ENCODE data around the gene SH3YL1. TPM values are rescaled to one million over a fixed set of nuclear protein-coding genes. Genes with fewer than 3 reads are reported as not detected.

SH3YL1 gene
- total RNA-seq, 1 donor from 2014 or later, result 27.3 TPM

- Mint-ChIP-seq H3K36me3 (ENCODE audit: low read depth, unreplicated experiment) (peaks cover 10% of the 10 kb centered on the region), H3K9me3 (ENCODE audit: unreplicated experiment) (peaks cover 15% of the 10 kb centered on the region), H3K27me3 (ENCODE audit: low read depth, unreplicated experiment) (no peaks in the 10 kb centered on the region), H3K27ac (ENCODE audit: unreplicated experiment) (no peak overlapping the region), H3K4me3 (ENCODE audit: unreplicated experiment) (no peak overlapping the region), H3K4me1 (ENCODE audit: low read depth, unreplicated experiment) (no peaks in the 10 kb centered on the region)
- Histone ChIP-seq H3K4me2 (ENCODE audit: low read length) (no peak overlapping the region), H3K9ac (ENCODE audit: low read length) (no peak overlapping the region), H4K20me1 (ENCODE audit: insufficient read depth, low read length) (peaks cover 5% of the 10 kb centered on the region), H3K9me3 (ENCODE audit: insufficient read depth, low read depth, low read length) (peaks cover 6% of the 10 kb centered on the region), H3K4me3 (ENCODE audit: insufficient read depth, low read depth, low read length) (no peak overlapping the region), H3K4me1 (ENCODE audit: insufficient read depth, low read length) (peaks cover 5% of the 10 kb centered on the region), H3K27me3 (ENCODE audit: insufficient read depth, low read length) (no peaks in the 10 kb centered on the region), H3K36me3 (ENCODE audit: insufficient read depth, low read length) (no peaks in the 10 kb centered on the region), H3K79me2 (ENCODE audit: insufficient read depth, low read length) (peaks cover 7% of the 10 kb centered on the region), H2AFZ (ENCODE audit: low read depth, low read length) (no peak overlapping the region), H3K27ac (ENCODE audit: low read depth, low read length) (no peak overlapping the region)
- no peak for TF ChIP-seq EZH2 (IDR thresholded peaks at IDR 0.05; ENCODE audit: insufficient read depth, low read length)
- no peak for TF ChIP-seq CTCF (IDR thresholded peaks at IDR 0.05; ENCODE audit: insufficient read depth, low read depth, low read length)
- FAIRE-seq (no peak), DNase-seq (ENCODE audit: low read depth) (no peak)
These were observed 4.9 kb downstream of the SH3YL1 start for GRCh38 chr2:258933-259332.

- FAIRE-seq, result no peak
These were observed 6.0 kb downstream of the SH3YL1 start for GRCh38 chr2:257842-258241.

More at GRCh38 chr2:257842-258241, 6.0 kb downstream of the SH3YL1 start:
- Histone ChIP-seq H3K27ac (ENCODE audit: low read depth, low read length) (no peak overlapping the region), H3K4me1 (ENCODE audit: insufficient read depth, low read length) (no peaks in the 10 kb centered on the region), H2AFZ (ENCODE audit: low read depth, low read length) (no peak overlapping the region), H3K9me3 (ENCODE audit: insufficient read depth, low read depth, low read length) (peaks cover 6% of the 10 kb centered on the region), H3K4me3 (ENCODE audit: insufficient read depth, low read depth, low read length) (no peak overlapping the region), H3K4me2 (ENCODE audit: low read length) (no peak overlapping the region), H3K36me3 (ENCODE audit: insufficient read depth, low read length) (no peaks in the 10 kb centered on the region), H3K9ac (ENCODE audit: low read length) (no peak overlapping the region), H4K20me1 (ENCODE audit: insufficient read depth, low read length) (peaks cover 5% of the 10 kb centered on the region), H3K27me3 (ENCODE audit: insufficient read depth, low read length) (no peaks in the 10 kb centered on the region), H3K79me2 (ENCODE audit: insufficient read depth, low read length) (no peaks in the 10 kb centered on the region)
- Mint-ChIP-seq H3K27ac (ENCODE audit: unreplicated experiment) (no peak overlapping the region), H3K9me3 (ENCODE audit: unreplicated experiment) (peaks cover 15% of the 10 kb centered on the region), H3K27me3 (ENCODE audit: low read depth, unreplicated experiment) (no peaks in the 10 kb centered on the region), H3K36me3 (ENCODE audit: low read depth, unreplicated experiment) (peaks cover 10% of the 10 kb centered on the region), H3K4me1 (ENCODE audit: low read depth, unreplicated experiment) (no peaks in the 10 kb centered on the region), H3K4me3 (ENCODE audit: unreplicated experiment) (no peak overlapping the region)
- DNase-seq (ENCODE audit: low read depth), result no peak
- no peak for TF ChIP-seq EZH2 (IDR thresholded peaks at IDR 0.05; ENCODE audit: insufficient read depth, low read length)
- no peak for TF ChIP-seq CTCF (IDR thresholded peaks at IDR 0.05; ENCODE audit: insufficient read depth, low read depth, low read length)
